ENCODE results near the gene FIG4. TPM values are rescaled to one million over a fixed set of nuclear protein-coding genes. Genes with fewer than 3 reads are reported as not detected.

FIG4 gene
- total and polyA plus RNA-seq, 5 donors from 2014 or later = 9.0 to 20.0 (median 14.9) TPM

GRCh38 chr6:109872549-109872948 lies 181.5 kb downstream of the FIG4 start:
- peaks cover 21% of the 10 kb centered on the region for H3K27me3 Mint-ChIP-seq
- peaks cover 0 to 2% (median 0%) of the 10 kb centered on the region in 7 donors for H3K9me3 Mint-ChIP-seq
- DNase-seq (no peak), ATAC-seq (ENCODE audit: low read depth in 2 of 2) (no peak)
- Histone ChIP-seq H3K36me3 (ENCODE audit: control insufficient read depth, insufficient read depth, low read length) (no peaks in the 10 kb centered on the region), H3K27me3 (ENCODE audit: control insufficient read depth, insufficient read depth, low read length) (peaks cover 4% of the 10 kb centered on the region), H3K27ac (ENCODE audit: insufficient read depth, low read length, poor library complexity, severe bottlenecking) (no peak overlapping the region), H3K4me1 (ENCODE audit: control insufficient read depth, insufficient read depth, low read length, poor library complexity, severe bottlenecking) (no peaks in the 10 kb centered on the region), H3K4me3 (ENCODE audit: low read depth, low read length) (no peak overlapping the region), H3K9me3 (ENCODE audit: control insufficient read depth in 2 of 2, low read length in 2 of 2) (no peaks in the 10 kb centered on the region)
- H3K4me3 Mint-ChIP-seq = no peak overlapping the region
- no peaks in the 10 kb centered on the region for H3K36me3 Mint-ChIP-seq
- no peak overlapping the region for H3K27ac Mint-ChIP-seq
- no peaks in the 10 kb centered on the region for H3K4me1 Mint-ChIP-seq

GRCh38 chr6:109872968-109873545 lies 182.0 kb downstream of the FIG4 start:
- no peaks in the 10 kb centered on the region for H3K9me3 ChIP-seq (ENCODE audit: control insufficient read depth in 2 of 2, low read length in 2 of 2)
- Mint-ChIP-seq H3K27me3 (peaks cover 23% of the 10 kb centered on the region), H3K36me3 (no peaks in the 10 kb centered on the region), H3K4me3 (no peak overlapping the region), H3K4me1 (no peaks in the 10 kb centered on the region), H3K9me3 (peaks cover 0 to 2% (median 0%) of the 10 kb centered on the region in 7 donors), H3K27ac (no peak overlapping the region)
- no peak overlapping the region for H3K4me3 ChIP-seq (ENCODE audit: low read depth, low read length)
- H3K36me3 ChIP-seq (ENCODE audit: control insufficient read depth, insufficient read depth, low read length) = no peaks in the 10 kb centered on the region
- no peak for ATAC-seq (ENCODE audit: low read depth in 2 of 2)
- no peak for DNase-seq
- no peaks in the 10 kb centered on the region for H3K4me1 ChIP-seq (ENCODE audit: control insufficient read depth, insufficient read depth, low read length, poor library complexity, severe bottlenecking)
- peaks cover 4% of the 10 kb centered on the region for H3K27me3 ChIP-seq (ENCODE audit: control insufficient read depth, insufficient read depth, low read length)
- no peak overlapping the region for H3K27ac ChIP-seq (ENCODE audit: insufficient read depth, low read length, poor library complexity, severe bottlenecking)

GRCh38 chr6:109874086-109874485 lies 183.0 kb downstream of the FIG4 start:
- Histone ChIP-seq H3K27ac (ENCODE audit: insufficient read depth, low read length, poor library complexity, severe bottlenecking) (no peak overlapping the region), H3K9me3 (ENCODE audit: control insufficient read depth in 2 of 2, low read length in 2 of 2) (no peaks in the 10 kb centered on the region), H3K36me3 (ENCODE audit: control insufficient read depth, insufficient read depth, low read length) (no peaks in the 10 kb centered on the region), H3K27me3 (ENCODE audit: control insufficient read depth, insufficient read depth, low read length) (peaks cover 4% of the 10 kb centered on the region), H3K4me1 (ENCODE audit: control insufficient read depth, insufficient read depth, low read length, poor library complexity, severe bottlenecking) (no peaks in the 10 kb centered on the region), H3K4me3 (ENCODE audit: low read depth, low read length) (no peak overlapping the region)
- ATAC-seq (ENCODE audit: low read depth in 2 of 2) (no peak), DNase-seq (no peak)
- no peak overlapping the region for H3K27ac Mint-ChIP-seq
- no peaks in the 10 kb centered on the region for H3K4me1 Mint-ChIP-seq
- H3K27me3 Mint-ChIP-seq = peaks cover 23% of the 10 kb centered on the region
- no peak overlapping the region for H3K4me3 Mint-ChIP-seq
- H3K36me3 Mint-ChIP-seq = no peaks in the 10 kb centered on the region
- H3K9me3 Mint-ChIP-seq = peaks cover 0 to 2% (median 0%) of the 10 kb centered on the region in 7 donors

- no peaks in the 10 kb centered on the region for H3K4me1 Mint-ChIP-seq
- no peak overlapping the region for H3K4me3 ChIP-seq (ENCODE audit: low read depth, low read length)
- no peak for ATAC-seq (ENCODE audit: low read depth in 2 of 2)
These were observed 183.5 kb downstream of the FIG4 start for GRCh38 chr6:109874621-109875020.

More at GRCh38 chr6:109874621-109875020, 183.5 kb downstream of the FIG4 start:
- DNase-seq = no peak
- Histone ChIP-seq H3K4me1 (ENCODE audit: control insufficient read depth, insufficient read depth, low read length, poor library complexity, severe bottlenecking) (no peaks in the 10 kb centered on the region), H3K9me3 (ENCODE audit: control insufficient read depth in 2 of 2, low read length in 2 of 2) (no peaks in the 10 kb centered on the region), H3K27ac (ENCODE audit: insufficient read depth, low read length, poor library complexity, severe bottlenecking) (no peak overlapping the region), H3K27me3 (ENCODE audit: control insufficient read depth, insufficient read depth, low read length) (peaks cover 4% of the 10 kb centered on the region), H3K36me3 (ENCODE audit: control insufficient read depth, insufficient read depth, low read length) (no peaks in the 10 kb centered on the region)
- no peak overlapping the region for H3K4me3 Mint-ChIP-seq
- H3K36me3 Mint-ChIP-seq = no peaks in the 10 kb centered on the region
- H3K27ac Mint-ChIP-seq = no peak overlapping the region
- peaks cover 23% of the 10 kb centered on the region for H3K27me3 Mint-ChIP-seq
- peaks cover 0 to 2% (median 0%) of the 10 kb centered on the region in 7 donors for H3K9me3 Mint-ChIP-seq

Other genes starting within 250 kb of the FIG4 start
- 166 TPM for gene MICAL1, start 235.5 kb upstream of the FIG4 start, total RNA-seq
- gene MICAL1, start 235.5 kb upstream of the FIG4 start, polyA plus RNA-seq = 10 to 100 TPM; 14.6 to 20.9 (median 17.2) TPM
- 20.2 TPM for gene ZBTB24, start 208.1 kb upstream of the FIG4 start, total RNA-seq
- 10 to 100 TPM in 3 of 4 donors, 1 to 10 TPM in 1; 9.2 to 11.9 (median 10.5) TPM for gene ZBTB24, start 208.1 kb upstream of the FIG4 start, polyA plus RNA-seq
- 8.1 TPM for gene AK9, start 94 bp upstream of the FIG4 start, total RNA-seq
- 1 to 10 TPM; 4.3 to 8.2 (median 5.7) TPM for gene AK9, start 94 bp upstream of the FIG4 start, polyA plus RNA-seq

Measured in CD4-positive, CD25-positive, alpha-beta regulatory T cell (primary cell).